Chondrocyte (in vitro differentiated cells): ENCODE measurements around the gene PLCH1. TPM values are rescaled to one million over a fixed set of nuclear protein-coding genes. Genes with fewer than 3 reads are reported as not detected.

Source experiments
- DNase-seq: peaks from one replicate; pipeline ENCODE4 v3.0.0; 2021; ENCODE audit warnings: mixed read lengths, low spot score
- H3K27ac Mint-ChIP-seq: one replicate; pipeline ENCODE4 v1.8.0; 2021; ENCODE audit warnings: mild to moderate bottlenecking, moderate library complexity, mixed read lengths; ENCODE audit not compliant: unreplicated experiment
- H3K27me3 Mint-ChIP-seq: 2 replicates; pipeline ENCODE4 v1.8.0; 2021; ENCODE audit warnings: low read depth, mixed read lengths
- H3K36me3 Mint-ChIP-seq: 2 replicates; pipeline ENCODE4 v1.8.0; 2021; ENCODE audit warnings: low read depth, mixed read lengths
- H3K4me1 Mint-ChIP-seq: 2 replicates; pipeline ENCODE4 v1.8.0; 2021; ENCODE audit warnings: low read depth, mild to moderate bottlenecking, mixed read lengths
- H3K4me3 Mint-ChIP-seq: one replicate; pipeline ENCODE4 v1.8.0; 2021; ENCODE audit warnings: mild to moderate bottlenecking, moderate library complexity, mixed read lengths; ENCODE audit not compliant: unreplicated experiment
- H3K9me3 Mint-ChIP-seq: 2 replicates; pipeline ENCODE4 v1.8.0; 2021; ENCODE audit warnings: low read depth, mixed read lengths
- total RNA-seq: library from RNA; stranded (reverse); gene quantifications from 3 replicates; pipeline ENCODE4 v1.2.1, GENCODE V29; 2021
- TF ChIP-seq, protein P1 (sequence below): fragments of 200-600 bp; sonication (generic); IDR thresholded peaks from 2 replicates; pipeline ENCODE4 v1.5.0; 2021; ENCODE audit warnings: antibody characterized with exemption, mild to moderate bottlenecking, moderate library complexity

The PLCH1 gene
- total RNA-seq, 1 donor from 2014 or later: 0.17 TPM

DNA sequence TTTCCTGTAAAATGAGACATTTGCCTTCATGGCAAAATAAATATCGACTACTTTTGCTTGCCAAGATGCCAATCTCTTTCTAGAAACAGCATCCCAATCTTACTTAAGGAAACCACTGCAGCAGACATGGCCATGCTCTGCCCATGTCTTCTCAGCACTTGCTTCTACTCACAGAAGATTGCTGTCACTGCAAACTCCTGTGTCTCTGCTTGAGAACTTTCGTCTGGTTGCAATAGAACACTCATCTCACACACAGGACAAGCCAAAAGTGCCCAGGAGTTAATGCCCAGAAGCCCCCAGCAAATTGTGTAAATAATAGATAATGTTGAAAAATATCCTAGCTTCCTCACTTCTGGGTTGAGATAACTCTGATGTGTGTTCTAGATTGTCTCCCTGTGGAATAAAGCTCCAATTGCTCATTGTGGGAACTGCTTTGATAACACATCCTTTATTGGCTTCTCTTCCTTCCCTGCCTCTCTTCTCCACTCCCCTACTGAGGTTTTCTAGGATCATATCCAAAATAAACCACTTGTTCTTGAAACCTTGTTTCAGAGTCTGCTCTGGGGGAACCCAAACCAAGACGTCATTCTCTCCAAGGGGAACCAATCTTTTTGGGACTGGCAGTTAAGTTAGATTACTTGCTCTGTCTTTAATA lies 295.1 kb downstream of the PLCH1 start:
- H3K36me3 Mint-ChIP-seq: no peaks in the 10 kb centered on the region
- H3K4me3 Mint-ChIP-seq: no peak overlapping the region
- no peak overlapping the region for H3K27ac Mint-ChIP-seq
- DNase-seq: no peak
- peaks cover 4% of the 10 kb centered on the region for H3K4me1 Mint-ChIP-seq
- H3K9me3 Mint-ChIP-seq: no peaks in the 10 kb centered on the region
- peaks cover 12% of the 10 kb centered on the region for H3K27me3 Mint-ChIP-seq
- TF ChIP-seq, protein P1, sequence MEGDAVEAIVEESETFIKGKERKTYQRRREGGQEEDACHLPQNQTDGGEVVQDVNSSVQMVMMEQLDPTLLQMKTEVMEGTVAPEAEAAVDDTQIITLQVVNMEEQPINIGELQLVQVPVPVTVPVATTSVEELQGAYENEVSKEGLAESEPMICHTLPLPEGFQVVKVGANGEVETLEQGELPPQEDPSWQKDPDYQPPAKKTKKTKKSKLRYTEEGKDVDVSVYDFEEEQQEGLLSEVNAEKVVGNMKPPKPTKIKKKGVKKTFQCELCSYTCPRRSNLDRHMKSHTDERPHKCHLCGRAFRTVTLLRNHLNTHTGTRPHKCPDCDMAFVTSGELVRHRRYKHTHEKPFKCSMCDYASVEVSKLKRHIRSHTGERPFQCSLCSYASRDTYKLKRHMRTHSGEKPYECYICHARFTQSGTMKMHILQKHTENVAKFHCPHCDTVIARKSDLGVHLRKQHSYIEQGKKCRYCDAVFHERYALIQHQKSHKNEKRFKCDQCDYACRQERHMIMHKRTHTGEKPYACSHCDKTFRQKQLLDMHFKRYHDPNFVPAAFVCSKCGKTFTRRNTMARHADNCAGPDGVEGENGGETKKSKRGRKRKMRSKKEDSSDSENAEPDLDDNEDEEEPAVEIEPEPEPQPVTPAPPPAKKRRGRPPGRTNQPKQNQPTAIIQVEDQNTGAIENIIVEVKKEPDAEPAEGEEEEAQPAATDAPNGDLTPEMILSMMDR: no peak

DNA sequence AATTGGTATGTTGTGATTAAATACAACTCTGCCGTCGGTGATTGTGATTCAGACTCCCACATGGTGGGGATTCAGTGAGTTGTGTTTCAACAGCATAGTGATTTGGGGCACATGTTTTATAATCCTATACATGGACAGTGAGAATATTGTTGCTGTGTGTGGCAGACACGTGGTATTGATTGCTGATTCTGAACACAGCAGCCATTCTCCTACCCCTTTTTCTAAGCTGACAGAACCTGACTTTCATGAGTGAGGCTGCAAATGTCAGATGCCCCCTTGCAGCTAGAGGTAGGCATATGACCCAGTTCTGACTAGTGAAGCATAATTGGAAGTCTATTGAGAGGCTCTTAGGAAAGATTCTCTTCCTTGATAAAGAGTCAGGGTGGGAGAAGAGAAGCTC lies 296.3 kb downstream of the PLCH1 start:
- no peak for DNase-seq
- TF ChIP-seq, protein P1: no peak
- no peaks in the 10 kb centered on the region for H3K9me3 Mint-ChIP-seq
- peaks cover 12% of the 10 kb centered on the region for H3K27me3 Mint-ChIP-seq
- H3K4me3 Mint-ChIP-seq: no peak overlapping the region
- H3K36me3 Mint-ChIP-seq: no peaks in the 10 kb centered on the region
- peaks cover 4% of the 10 kb centered on the region for H3K4me1 Mint-ChIP-seq
- H3K27ac Mint-ChIP-seq: no peak overlapping the region

DNA sequence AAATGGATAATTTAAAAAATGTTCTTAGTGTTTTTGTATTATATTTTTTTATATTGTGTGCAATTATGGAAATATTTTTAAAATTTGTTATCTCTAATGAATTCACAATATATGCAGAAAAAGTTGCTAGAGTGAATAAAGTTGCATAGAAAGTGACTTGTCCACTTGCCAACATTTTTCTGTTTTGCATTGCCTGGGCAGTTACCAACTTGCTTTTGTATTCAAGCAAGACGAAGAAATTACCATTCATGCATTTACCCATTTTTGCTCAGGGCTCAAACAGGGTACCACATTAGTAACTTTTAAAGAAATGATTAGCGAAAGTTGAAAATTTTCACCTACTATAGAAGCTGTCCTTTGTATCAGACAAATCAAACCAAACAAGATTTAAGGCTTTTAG lies 298.5 kb downstream of the PLCH1 start:
- no peak for DNase-seq
- no peaks in the 10 kb centered on the region for H3K36me3 Mint-ChIP-seq
- no peak overlapping the region for H3K27ac Mint-ChIP-seq
- no peaks in the 10 kb centered on the region for H3K9me3 Mint-ChIP-seq
- peaks cover 4% of the 10 kb centered on the region for H3K4me1 Mint-ChIP-seq
- H3K27me3 Mint-ChIP-seq: peaks cover 12% of the 10 kb centered on the region
- TF ChIP-seq, protein P1: no peak
- no peak overlapping the region for H3K4me3 Mint-ChIP-seq

DNA sequence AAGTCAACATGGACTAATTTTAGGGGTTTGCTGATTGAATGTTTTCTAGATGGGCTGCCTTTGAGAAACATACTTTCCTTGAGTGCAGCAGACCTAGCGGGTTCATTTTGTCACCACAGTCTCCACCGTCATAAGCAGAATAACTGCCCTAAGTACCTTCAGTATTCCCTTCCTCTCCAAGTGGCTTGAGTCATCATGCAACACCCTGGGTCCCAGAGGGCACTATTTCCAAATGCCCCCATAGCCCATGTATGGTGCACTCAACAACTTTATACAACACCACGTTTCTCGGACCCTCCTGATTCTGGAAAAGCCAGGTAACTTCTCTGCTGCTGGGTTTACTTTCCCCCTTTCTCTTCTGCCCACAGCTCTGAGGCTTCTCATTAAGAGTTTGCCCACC lies 300.1 kb downstream of the PLCH1 start:
- DNase-seq: no peak
- Mint-ChIP-seq H3K4me1 (peaks cover under 1% of the 10 kb centered on the region), H3K27ac (no peak overlapping the region), H3K36me3 (no peaks in the 10 kb centered on the region), H3K27me3 (peaks cover 12% of the 10 kb centered on the region), H3K4me3 (no peak overlapping the region), H3K9me3 (no peaks in the 10 kb centered on the region)
- TF ChIP-seq, protein P1: no peak

DNA sequence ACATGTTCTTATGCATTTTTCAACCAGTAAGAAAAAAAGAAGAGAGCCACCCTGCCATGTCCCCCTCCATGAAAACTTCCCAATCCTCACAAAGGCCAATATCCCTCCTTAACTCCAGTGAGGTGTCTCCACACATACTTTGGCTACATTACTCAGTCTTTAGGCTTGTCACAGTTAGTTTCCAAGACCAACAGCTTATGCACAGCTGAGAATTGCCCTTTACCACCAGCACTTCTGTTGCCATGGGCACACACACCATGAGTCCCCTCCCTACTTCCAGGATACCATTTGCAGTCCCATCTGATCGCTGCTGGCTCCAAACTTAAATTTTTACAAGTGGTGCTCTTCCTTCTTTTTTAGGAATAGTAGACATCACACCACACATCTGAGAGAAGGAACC lies 301.1 kb downstream of the PLCH1 start:
- no peaks in the 10 kb centered on the region for H3K36me3 Mint-ChIP-seq
- H3K27ac Mint-ChIP-seq: no peak overlapping the region
- no peaks in the 10 kb centered on the region for H3K9me3 Mint-ChIP-seq
- H3K4me1 Mint-ChIP-seq: no peaks in the 10 kb centered on the region
- TF ChIP-seq, protein P1: no peak
- no peak for DNase-seq
- H3K4me3 Mint-ChIP-seq: no peak overlapping the region
- peaks cover 7% of the 10 kb centered on the region for H3K27me3 Mint-ChIP-seq
